ENCODE measurements around the gene RPS19.

RPS19 gene

DNA sequence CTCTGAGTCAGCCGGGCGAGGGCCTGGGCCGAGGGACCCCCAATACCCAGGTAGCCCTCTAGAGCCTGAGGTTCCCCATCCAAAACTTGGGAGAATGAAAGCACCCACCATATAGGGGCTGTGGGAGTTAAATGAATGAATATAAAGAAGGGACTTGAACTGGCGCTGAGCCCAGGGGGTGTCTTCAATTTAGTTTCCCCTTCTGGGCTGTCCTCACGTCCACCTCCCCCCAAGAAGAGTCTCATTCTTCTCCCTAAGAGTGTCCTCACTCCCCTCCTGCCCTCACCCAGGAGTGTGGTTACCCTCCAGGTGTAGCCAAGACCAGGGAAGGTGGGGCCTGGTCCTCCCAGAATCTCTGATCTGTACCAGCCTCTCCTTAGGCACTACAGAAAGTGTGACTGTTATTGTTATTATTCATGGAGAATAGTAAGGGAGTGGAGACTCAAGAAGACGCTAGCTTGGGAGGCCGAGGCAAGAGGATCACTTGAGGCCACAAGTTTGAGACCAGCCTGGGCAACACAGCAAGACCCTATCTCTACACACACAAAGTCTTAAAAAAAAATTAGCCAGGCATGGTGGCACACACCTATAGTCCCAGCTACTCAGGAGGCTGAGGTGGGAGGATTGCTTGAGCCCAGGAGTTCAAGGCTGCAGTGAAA lies 19.7 kb downstream of the RPS19 start:
- no peak overlapping the region for H3K4me3 ChIP-seq (ENCODE audit: low read length in 2 of 2)
- no peaks in the 10 kb centered on the region for H3K27me3 ChIP-seq (ENCODE audit: control insufficient read depth in 1 of 2, insufficient read depth in 2 of 2, low read length in 2 of 2)
- H3K9me3 ChIP-seq (ENCODE audit: control insufficient read depth in 2 of 2, low read length in 2 of 2): no peaks in the 10 kb centered on the region
- H3K27ac ChIP-seq (ENCODE audit: low read length): no peak overlapping the region
- no peak overlapping the region for H3K9ac ChIP-seq (ENCODE audit: low read length in 2 of 2)
- H3K4me1 ChIP-seq (ENCODE audit: control insufficient read depth, insufficient read depth, low read length): peaks cover 14% of the 10 kb centered on the region
- H3K36me3 ChIP-seq (ENCODE audit: control insufficient read depth in 2 of 2, insufficient read depth in 2 of 2, low read length in 2 of 2): no peaks in the 10 kb centered on the region

DNA sequence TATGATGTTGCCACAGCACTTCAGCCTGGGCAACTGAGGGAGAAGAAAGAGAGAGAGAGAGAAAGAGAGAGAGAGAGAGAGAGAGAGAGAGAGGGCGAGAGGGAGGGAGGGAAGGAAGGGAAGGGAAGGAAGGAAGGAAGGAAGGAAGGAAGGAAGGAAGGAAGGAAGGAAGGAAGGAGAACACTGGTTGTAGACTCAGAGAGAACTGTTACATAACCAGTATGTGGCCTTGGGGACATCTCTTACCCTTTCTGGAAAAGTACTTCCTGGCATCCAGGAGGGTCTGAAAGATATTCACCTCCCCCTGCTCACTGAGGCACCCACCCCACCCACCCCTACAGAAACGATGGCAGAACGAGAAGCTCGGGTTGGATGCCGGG lies 20.3 kb downstream of the RPS19 start:
- Histone ChIP-seq H3K4me1 (ENCODE audit: control insufficient read depth, insufficient read depth, low read length) (peaks cover 17% of the 10 kb centered on the region), H3K9ac (ENCODE audit: low read length in 2 of 2) (no peak overlapping the region), H3K27ac (ENCODE audit: low read length) (no peak overlapping the region), H3K9me3 (ENCODE audit: control insufficient read depth in 2 of 2, low read length in 2 of 2) (no peaks in the 10 kb centered on the region), H3K27me3 (ENCODE audit: control insufficient read depth in 1 of 2, insufficient read depth in 2 of 2, low read length in 2 of 2) (no peaks in the 10 kb centered on the region), H3K4me3 (ENCODE audit: low read length in 2 of 2) (no peak overlapping the region), H3K36me3 (ENCODE audit: control insufficient read depth in 2 of 2, insufficient read depth in 2 of 2, low read length in 2 of 2) (no peaks in the 10 kb centered on the region)

GRCh38 chr19:41882568-41883462 lies 22.8 kb downstream of the RPS19 start, which contains the start of gene ARHGEF1:
TSS of gene ARHGEF1 (plus strand) at chr19:41883184. CDS start at chr19:41888083, 4,899 bp downstream.
- Histone ChIP-seq H3K27me3 (ENCODE audit: control insufficient read depth in 1 of 2, insufficient read depth in 2 of 2, low read length in 2 of 2) (no peaks in the 10 kb centered on the region), H3K4me3 (ENCODE audit: low read length in 2 of 2) (peak within 1 kb of the TSS; percentile 93 to 98), H3K36me3 (ENCODE audit: control insufficient read depth in 2 of 2, insufficient read depth in 2 of 2, low read length in 2 of 2) (no peaks in the 10 kb centered on the region), H3K9ac (ENCODE audit: low read length in 2 of 2) (peak within 1 kb of the TSS; percentile 78 to 86), H3K9me3 (ENCODE audit: control insufficient read depth in 2 of 2, low read length in 2 of 2) (no peaks in the 10 kb centered on the region), H3K4me1 (ENCODE audit: control insufficient read depth, insufficient read depth, low read length) (peaks cover 22% of the 10 kb centered on the region), H3K27ac (ENCODE audit: low read length) (peak within 1 kb of the TSS; percentile 55)

- Histone ChIP-seq H3K27me3 (ENCODE audit: control insufficient read depth in 1 of 2, insufficient read depth in 2 of 2, low read length in 2 of 2) (no peaks in the 10 kb centered on the region), H3K4me1 (ENCODE audit: control insufficient read depth, insufficient read depth, low read length) (peaks cover 22% of the 10 kb centered on the region), H3K9ac (ENCODE audit: low read length in 2 of 2) (peak overlapping the region; percentile 78 to 86), H3K27ac (ENCODE audit: low read length) (peak overlapping the region; percentile 55), H3K9me3 (ENCODE audit: control insufficient read depth in 2 of 2, low read length in 2 of 2) (no peaks in the 10 kb centered on the region), H3K4me3 (ENCODE audit: low read length in 2 of 2) (peak overlapping the region; percentile 93 to 98), H3K36me3 (ENCODE audit: control insufficient read depth in 2 of 2, insufficient read depth in 2 of 2, low read length in 2 of 2) (no peaks in the 10 kb centered on the region)
These were observed 23.4 kb downstream of the RPS19 start for GRCh38 chr19:41883463-41883820.

- Histone ChIP-seq H3K27me3 (ENCODE audit: control insufficient read depth in 1 of 2, insufficient read depth in 2 of 2, low read length in 2 of 2) (no peaks in the 10 kb centered on the region), H3K9ac (ENCODE audit: low read length in 2 of 2) (peak overlapping the region; percentile 80 to 86), H3K4me3 (ENCODE audit: low read length in 2 of 2) (peak overlapping the region; percentile 93 to 98), H3K4me1 (ENCODE audit: control insufficient read depth, insufficient read depth, low read length) (peaks cover 22% of the 10 kb centered on the region), H3K27ac (ENCODE audit: low read length) (peak overlapping the region; percentile 55), H3K9me3 (ENCODE audit: control insufficient read depth in 2 of 2, low read length in 2 of 2) (no peaks in the 10 kb centered on the region), H3K36me3 (ENCODE audit: control insufficient read depth in 2 of 2, insufficient read depth in 2 of 2, low read length in 2 of 2) (peaks cover 0 to 2% of the 10 kb centered on the region in 2 donors)
These were observed 24.0 kb downstream of the RPS19 start for GRCh38 chr19:41883821-41884733.

- Histone ChIP-seq H3K9ac (ENCODE audit: low read length in 2 of 2) (no peak overlapping the region), H3K36me3 (ENCODE audit: control insufficient read depth in 2 of 2, insufficient read depth in 2 of 2, low read length in 2 of 2) (peaks cover 2 to 11% of the 10 kb centered on the region in 2 donors), H3K9me3 (ENCODE audit: control insufficient read depth in 2 of 2, low read length in 2 of 2) (no peaks in the 10 kb centered on the region), H3K4me3 (ENCODE audit: low read length in 2 of 2) (peak overlapping the region in 1 of 2 donors; percentile 22), H3K27me3 (ENCODE audit: control insufficient read depth in 1 of 2, insufficient read depth in 2 of 2, low read length in 2 of 2) (no peaks in the 10 kb centered on the region), H3K27ac (ENCODE audit: low read length) (no peak overlapping the region), H3K4me1 (ENCODE audit: control insufficient read depth, insufficient read depth, low read length) (peaks cover 22% of the 10 kb centered on the region)
These were observed 27.0 kb downstream of the RPS19 start for GRCh38 chr19:41886761-41887710.

DNA sequence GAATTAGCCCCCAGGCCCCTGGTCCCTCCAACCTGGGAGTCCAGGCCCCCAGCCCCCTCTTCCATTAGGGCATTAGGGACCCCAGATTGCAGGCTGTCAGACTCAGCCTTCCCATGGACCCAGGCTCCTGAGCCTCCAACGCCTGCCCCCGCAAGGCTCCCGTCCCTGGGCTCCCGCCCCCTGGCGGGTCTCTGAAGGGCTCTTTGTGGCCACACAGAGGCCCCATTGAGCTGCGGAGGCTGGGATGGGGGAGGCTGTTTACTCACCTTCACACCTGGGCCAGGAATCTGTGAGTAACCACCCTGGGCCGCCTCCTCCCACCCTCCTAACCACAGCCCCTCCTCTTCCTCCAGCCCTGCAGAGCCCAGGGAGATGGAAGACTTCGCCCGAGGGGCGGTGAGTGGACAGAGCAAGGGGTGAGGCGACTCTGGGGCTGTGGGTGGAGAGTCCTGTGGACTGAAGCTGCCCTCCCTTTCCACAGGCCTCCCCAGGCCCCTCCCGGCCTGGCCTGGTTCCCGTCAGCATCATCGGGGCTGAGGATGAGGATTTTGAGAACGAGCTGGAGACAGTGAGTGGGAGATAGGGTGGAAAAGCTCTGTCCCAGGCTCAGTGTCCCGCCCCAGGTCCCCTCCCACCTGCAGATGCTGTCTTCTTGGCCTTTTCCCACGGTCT lies 27.8 kb downstream of the RPS19 start:
- no peak overlapping the region for H3K4me3 ChIP-seq (ENCODE audit: low read length in 2 of 2)
- peaks cover 9 to 17% of the 10 kb centered on the region in 2 donors for H3K36me3 ChIP-seq (ENCODE audit: control insufficient read depth in 2 of 2, insufficient read depth in 2 of 2, low read length in 2 of 2)
- H3K9ac ChIP-seq (ENCODE audit: low read length in 2 of 2): no peak overlapping the region
- H3K9me3 ChIP-seq (ENCODE audit: control insufficient read depth in 2 of 2, low read length in 2 of 2): no peaks in the 10 kb centered on the region
- H3K27ac ChIP-seq (ENCODE audit: low read length): no peak overlapping the region
- no peaks in the 10 kb centered on the region for H3K27me3 ChIP-seq (ENCODE audit: control insufficient read depth in 1 of 2, insufficient read depth in 2 of 2, low read length in 2 of 2)
- H3K4me1 ChIP-seq (ENCODE audit: control insufficient read depth, insufficient read depth, low read length): peaks cover 17% of the 10 kb centered on the region

GRCh38 chr19:41888926-41889325 lies 28.9 kb downstream of the RPS19 start:
- Histone ChIP-seq H3K36me3 (ENCODE audit: control insufficient read depth in 2 of 2, insufficient read depth in 2 of 2, low read length in 2 of 2) (peaks cover 10 to 17% of the 10 kb centered on the region in 2 donors), H3K27ac (ENCODE audit: low read length) (no peak overlapping the region)

DNA sequence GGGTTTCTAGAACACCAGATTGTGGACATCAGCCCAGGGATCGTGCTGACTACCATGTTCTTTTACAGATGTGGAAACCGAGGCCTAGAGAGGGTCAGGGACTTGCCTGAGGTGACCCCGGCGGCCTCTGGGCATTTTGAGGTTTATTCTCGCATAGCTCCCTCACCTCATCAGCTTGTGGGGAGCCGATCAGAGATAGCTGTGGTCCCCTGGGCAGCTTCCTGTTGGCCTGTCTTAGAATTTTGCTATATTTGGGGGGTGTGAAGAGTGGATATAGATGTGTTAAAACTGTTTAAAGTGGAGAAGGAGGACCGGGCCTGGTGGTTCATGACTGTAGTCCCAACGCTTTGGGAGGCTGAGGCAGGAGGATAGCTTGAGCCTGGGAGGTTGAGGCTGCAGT lies 29.8 kb downstream of the RPS19 start:
- Histone ChIP-seq H3K27me3 (ENCODE audit: control insufficient read depth in 1 of 2, insufficient read depth in 2 of 2, low read length in 2 of 2) (no peaks in the 10 kb centered on the region), H3K27ac (ENCODE audit: low read length) (no peak overlapping the region), H3K9me3 (ENCODE audit: control insufficient read depth in 2 of 2, low read length in 2 of 2) (no peaks in the 10 kb centered on the region), H3K4me3 (ENCODE audit: low read length in 2 of 2) (no peak overlapping the region), H3K4me1 (ENCODE audit: control insufficient read depth, insufficient read depth, low read length) (peaks cover 7% of the 10 kb centered on the region), H3K9ac (ENCODE audit: low read length in 2 of 2) (no peak overlapping the region), H3K36me3 (ENCODE audit: control insufficient read depth in 2 of 2, insufficient read depth in 2 of 2, low read length in 2 of 2) (peaks cover 15 to 22% of the 10 kb centered on the region in 2 donors)

More at GRCh38 chr19:41888926-41889325, 28.9 kb downstream of the RPS19 start:
- Histone ChIP-seq H3K4me1 (ENCODE audit: control insufficient read depth, insufficient read depth, low read length) (peaks cover 12% of the 10 kb centered on the region), H3K4me3 (ENCODE audit: low read length in 2 of 2) (no peak overlapping the region), H3K27me3 (ENCODE audit: control insufficient read depth in 1 of 2, insufficient read depth in 2 of 2, low read length in 2 of 2) (no peaks in the 10 kb centered on the region), H3K9me3 (ENCODE audit: control insufficient read depth in 2 of 2, low read length in 2 of 2) (no peaks in the 10 kb centered on the region), H3K9ac (ENCODE audit: low read length in 2 of 2) (no peak overlapping the region)

All from stomach smooth muscle (tissue), 2 donors.